Neural progenitor cell (in vitro differentiated cells): Measurements from ENCODE around the gene CDKN2AIPNL. TPM values are rescaled to one million over a fixed set of nuclear protein-coding genes. Genes with fewer than 3 reads are reported as not detected.

ENCODE experiments used
- DNase-seq: peaks from one replicate; pipeline ENCODE4 v3.0.0-alpha.2; 2016; ENCODE audit warnings: low spot score
- H2AFZ ChIP-seq: fragments of 200-600 bp; sonication (generic); replicated peaks from 2 replicates; pipeline ENCODE4 v1.6.1; 2016; ENCODE audit warnings: antibody characterized with exemption
- H3F3A ChIP-seq: fragments of 200-600 bp; sonication (generic); 2 replicates; pipeline ENCODE4 v1.6.1; 2016; ENCODE audit warnings: antibody characterized with exemption, low read depth
- H3K27ac ChIP-seq: fragments of 200-600 bp; sonication (generic); 2 replicates; pipeline ENCODE4 v1.5.1; 2016; ENCODE audit warnings: mild to moderate bottlenecking
- H3K27me3 ChIP-seq: fragments of 200-600 bp; sonication (generic); 2 replicates; pipeline ENCODE4 v1.6.1; 2016; ENCODE audit warnings: mild to moderate bottlenecking, moderate library complexity
- H3K36me3 ChIP-seq: fragments of 200-600 bp; sonication (generic); 2 replicates; pipeline ENCODE4 v1.5.1; 2016
- H3K4me1 ChIP-seq: fragments of 200-600 bp; sonication (generic); 2 replicates; pipeline ENCODE4 v1.6.1; 2016; ENCODE audit warnings: mixed run types
- H3K4me2 ChIP-seq: fragments of 200-600 bp; sonication (generic); 2 replicates; pipeline ENCODE4 v1.6.1; 2016
- H3K4me3 ChIP-seq: fragments of 200-600 bp; sonication (generic); 2 replicates; pipeline ENCODE4 v1.5.1; 2016
- H3K79me2 ChIP-seq: fragments of 200-600 bp; sonication (generic); 2 replicates; pipeline ENCODE4 v1.6.1; 2016; ENCODE audit warnings: low read depth
- H3K9ac ChIP-seq: fragments of 200-600 bp; sonication (generic); 2 replicates; pipeline ENCODE4 v1.6.1; 2016
- H3K9me3 ChIP-seq: fragments of 200-600 bp; sonication (generic); 2 replicates; pipeline ENCODE4 v1.5.1; 2016; ENCODE audit warnings: low read depth
- H4K20me1 ChIP-seq: fragments of 200-600 bp; sonication (generic); 2 replicates; pipeline ENCODE4 v1.6.1; 2016; ENCODE audit warnings: low read depth
- H3K27ac Mint-ChIP-seq: 3 replicates; pipeline ENCODE4 v1.8.0; 2021; ENCODE audit warnings: mixed read lengths
- H3K27me3 Mint-ChIP-seq: 2 replicates; pipeline ENCODE4 v1.8.0; 2022; ENCODE audit warnings: low read depth, mild to moderate bottlenecking, inconsistent platforms, moderate library complexity, mixed read lengths; ENCODE audit not compliant: insufficient read depth
- H3K36me3 Mint-ChIP-seq: 3 replicates; pipeline ENCODE4 v1.8.0; 2021; ENCODE audit warnings: mixed read lengths
- H3K4me1 Mint-ChIP-seq: 3 replicates; pipeline ENCODE4 v1.8.0; 2021; ENCODE audit warnings: mixed read lengths
- H3K4me3 Mint-ChIP-seq: 3 replicates; pipeline ENCODE4 v1.8.0; 2021; ENCODE audit warnings: mild to moderate bottlenecking, moderate library complexity, mixed read lengths
- H3K9me3 Mint-ChIP-seq: 3 replicates; pipeline ENCODE4 v1.8.0; 2020; ENCODE audit warnings: mixed read lengths
- EZH2 ChIP-seq: fragments of 200-600 bp; sonication (generic); IDR thresholded peaks from 2 replicates; pipeline ENCODE4 v1.6.1; 2017; ENCODE audit warnings: antibody characterized with exemption, mild to moderate bottlenecking, moderate library complexity
- EZH2phosphoT487 ChIP-seq: fragments of 200-600 bp; sonication (generic); IDR thresholded peaks from 2 replicates; pipeline ENCODE4 v1.6.1; 2017; ENCODE audit warnings: antibody characterized with exemption
- total RNA-seq: library from RNA; depleted of rRNA; stranded (reverse); fragments of >200 nt; gene quantifications from 2 replicates; pipeline ENCODE4 v1.2.3, GENCODE V29; 2015; ENCODE audit warnings: low replicate concordance
- TF ChIP-seq, protein P1 (sequence below): fragments of 200-600 bp; sonication (generic); IDR thresholded peaks from 2 replicates; pipeline ENCODE4 v1.5.1; 2017; ENCODE audit warnings: antibody characterized with exemption, mild to moderate bottlenecking

Gene CDKN2AIPNL
- total RNA-seq, 1 donor from 2014 or later, result 78.9 TPM

GRCh38 chr5:134451225-134451935, 39.7 kb upstream of the CDKN2AIPNL start:
- H3F3A ChIP-seq, result peaks cover 5% of the 10 kb centered on the region
- no peaks in the 10 kb centered on the region for H3K27me3 ChIP-seq
- TF ChIP-seq EZH2 (no peak), EZH2phosphoT487 (no peak)
- TF ChIP-seq, protein P1, sequence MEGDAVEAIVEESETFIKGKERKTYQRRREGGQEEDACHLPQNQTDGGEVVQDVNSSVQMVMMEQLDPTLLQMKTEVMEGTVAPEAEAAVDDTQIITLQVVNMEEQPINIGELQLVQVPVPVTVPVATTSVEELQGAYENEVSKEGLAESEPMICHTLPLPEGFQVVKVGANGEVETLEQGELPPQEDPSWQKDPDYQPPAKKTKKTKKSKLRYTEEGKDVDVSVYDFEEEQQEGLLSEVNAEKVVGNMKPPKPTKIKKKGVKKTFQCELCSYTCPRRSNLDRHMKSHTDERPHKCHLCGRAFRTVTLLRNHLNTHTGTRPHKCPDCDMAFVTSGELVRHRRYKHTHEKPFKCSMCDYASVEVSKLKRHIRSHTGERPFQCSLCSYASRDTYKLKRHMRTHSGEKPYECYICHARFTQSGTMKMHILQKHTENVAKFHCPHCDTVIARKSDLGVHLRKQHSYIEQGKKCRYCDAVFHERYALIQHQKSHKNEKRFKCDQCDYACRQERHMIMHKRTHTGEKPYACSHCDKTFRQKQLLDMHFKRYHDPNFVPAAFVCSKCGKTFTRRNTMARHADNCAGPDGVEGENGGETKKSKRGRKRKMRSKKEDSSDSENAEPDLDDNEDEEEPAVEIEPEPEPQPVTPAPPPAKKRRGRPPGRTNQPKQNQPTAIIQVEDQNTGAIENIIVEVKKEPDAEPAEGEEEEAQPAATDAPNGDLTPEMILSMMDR, result no peak
- H3K79me2 ChIP-seq, result no peaks in the 10 kb centered on the region
- peaks cover 9% of the 10 kb centered on the region for H3K4me1 ChIP-seq
- H3K9me3 ChIP-seq, result no peaks in the 10 kb centered on the region
- Mint-ChIP-seq H3K36me3 (no peaks in the 10 kb centered on the region), H3K27ac (no peak overlapping the region), H3K4me3 (no peak overlapping the region), H3K9me3 (no peaks in the 10 kb centered on the region), H3K4me1 (no peaks in the 10 kb centered on the region), H3K27me3 (peaks cover 5% of the 10 kb centered on the region)
- H4K20me1 ChIP-seq, result no peaks in the 10 kb centered on the region
- DNase-seq, result no peak
- no peaks in the 10 kb centered on the region for H3K36me3 ChIP-seq
- no peak overlapping the region for H3K4me2 ChIP-seq
- peak overlapping the region; percentile 60 for H2AFZ ChIP-seq
- no peak overlapping the region for H3K27ac ChIP-seq
- H3K4me3 ChIP-seq, result no peak overlapping the region
- no peak overlapping the region for H3K9ac ChIP-seq

GRCh38 chr5:134450374-134450773, 38.7 kb upstream of the CDKN2AIPNL start:
- Histone ChIP-seq H2AFZ (no peak overlapping the region), H3K36me3 (no peaks in the 10 kb centered on the region), H3K4me3 (no peak overlapping the region), H3K27ac (no peak overlapping the region), H3K4me2 (no peak overlapping the region), H3K79me2 (no peaks in the 10 kb centered on the region), H3K9me3 (no peaks in the 10 kb centered on the region), H3K4me1 (peaks cover 9% of the 10 kb centered on the region), H4K20me1 (no peaks in the 10 kb centered on the region), H3K27me3 (no peaks in the 10 kb centered on the region), H3F3A (peaks cover 5% of the 10 kb centered on the region), H3K9ac (no peak overlapping the region)
- Mint-ChIP-seq H3K4me3 (no peak overlapping the region), H3K36me3 (no peaks in the 10 kb centered on the region), H3K27ac (no peak overlapping the region), H3K4me1 (no peaks in the 10 kb centered on the region), H3K9me3 (no peaks in the 10 kb centered on the region), H3K27me3 (peaks cover 2% of the 10 kb centered on the region)
- no peak for DNase-seq
- TF ChIP-seq EZH2phosphoT487, result no peak
- TF ChIP-seq, protein P1, result no peak
- TF ChIP-seq EZH2, result no peak

GRCh38 chr5:134449167-134449566, 37.5 kb upstream of the CDKN2AIPNL start:
- Histone ChIP-seq H4K20me1 (no peaks in the 10 kb centered on the region), H3K27me3 (no peaks in the 10 kb centered on the region), H3K9ac (no peak overlapping the region), H3K4me1 (peaks cover 9% of the 10 kb centered on the region), H3K27ac (no peak overlapping the region), H3K36me3 (no peaks in the 10 kb centered on the region), H3F3A (peaks cover 5% of the 10 kb centered on the region), H3K79me2 (no peaks in the 10 kb centered on the region), H3K4me2 (no peak overlapping the region), H3K4me3 (no peak overlapping the region), H2AFZ (no peak overlapping the region), H3K9me3 (no peaks in the 10 kb centered on the region)
- Mint-ChIP-seq H3K27ac (no peak overlapping the region), H3K4me3 (no peak overlapping the region), H3K4me1 (no peaks in the 10 kb centered on the region), H3K27me3 (peaks cover 5% of the 10 kb centered on the region), H3K36me3 (no peaks in the 10 kb centered on the region), H3K9me3 (no peaks in the 10 kb centered on the region)
- no peak for DNase-seq
- TF ChIP-seq EZH2phosphoT487 (no peak), EZH2 (no peak)
- TF ChIP-seq, protein P1, result no peak
